Esophagus muscularis mucosa (tissue), 4 donors: ENCODE data around the gene TMEM132C. TPM values are rescaled to one million over a fixed set of nuclear protein-coding genes. Genes with fewer than 3 reads are reported as not detected.

Source experiments
- DNase-seq: peaks from one replicate; pipeline ENCODE4 v3.0.0-alpha.2; 2017; ENCODE audit errors: extremely low spot score
- H3K27ac ChIP-seq, 4 donors: fragments of 200-600 bp; sonication (generic); replicated peaks in 1 of 4; 1 replicate in 3 of 4; 2 replicates in 1 of 4; pipeline ENCODE4 v1.5.1; 2016 to 2019; ENCODE audit warnings: mild to moderate bottlenecking in 1 of 4
- H3K27me3 ChIP-seq, 4 donors: fragments of 200-600 bp; sonication (generic); one replicate each; pipeline versions ENCODE4 v1.5.1 to v1.6.0; 2016 to 2019
- H3K36me3 ChIP-seq, 4 donors: fragments of 200-600 bp; sonication (generic); one replicate each; pipeline ENCODE4 v1.5.1; 2016 to 2019
- H3K4me1 ChIP-seq, 4 donors: fragments of 200-600 bp; sonication (generic); one replicate each; pipeline ENCODE4 v1.5.1; 2016 to 2019
- H3K4me3 ChIP-seq, 4 donors: fragments of 200-600 bp; sonication (generic); 1 replicate in 2 of 4; 2 replicates in 2 of 4; pipeline ENCODE4 v1.5.1; 2016 to 2019; ENCODE audit warnings: mild to moderate bottlenecking in 4 of 4, moderate library complexity in 1 of 4
- H3K9me3 ChIP-seq, 4 donors: fragments of 200-600 bp; sonication (generic); 1 replicate in 3 of 4; 2 replicates in 1 of 4; pipeline ENCODE4 v1.5.1; 2016 to 2019
- EP300 ChIP-seq: sonication (generic); formaldehyde crosslinking; IDR thresholded peaks from one replicate; pipeline ENCODE4 v1.6.1; 2017; ENCODE audit warnings: antibody characterized with exemption
- POLR2A ChIP-seq: fragments of 450-650 bp; IDR thresholded peaks from one replicate; pipeline ENCODE4 v1.6.1; 2017; ENCODE audit warnings: antibody characterized with exemption, moderate library complexity, mild to moderate bottlenecking, low read depth
- POLR2AphosphoS5 ChIP-seq, 2 donors: sonication (generic); formaldehyde crosslinking; IDR thresholded peaks; one replicate each; pipeline ENCODE4 v1.6.1; 2017; ENCODE audit warnings: antibody characterized with exemption in 2 of 2
- WGBS: methylation state at CpG from one replicate; pipeline ENCODE4 v1.1.5; 2018; 5-methylcytosine and 5-hydroxymethylcytosine counted together
- intact Hi-C: fragments of 100-400 bp; cut with DNase I; formaldehyde crosslinking; loops from one replicate; pipeline ENCODE4 v1.15.1; 2023
- total RNA-seq, 4 donors: library from RNA; depleted of rRNA; stranded (reverse); fragments of >200 nt; gene quantifications; one replicate each; pipeline versions ENCODE4 v1.1.0 to v1.2.1, GENCODE V29; 2016
- TF ChIP-seq, protein P1 (sequence below), 3 experiments: fragments of 200-600 bp in 2 of 3; fragments of 450-650 bp in 1 of 3; sonication (generic) in 2 of 3; IDR thresholded peaks; one replicate each; pipeline ENCODE4 v1.5.1; 2017 to 2019; ENCODE audit warnings: antibody characterized with exemption in 3 of 3, mild to moderate bottlenecking in 2 of 3, moderate library complexity in 1 of 3

The TMEM132C gene
- total RNA-seq, 4 donors from 2014 or later = 2.9 to 3.8 (median 3.5) TPM

DNA sequence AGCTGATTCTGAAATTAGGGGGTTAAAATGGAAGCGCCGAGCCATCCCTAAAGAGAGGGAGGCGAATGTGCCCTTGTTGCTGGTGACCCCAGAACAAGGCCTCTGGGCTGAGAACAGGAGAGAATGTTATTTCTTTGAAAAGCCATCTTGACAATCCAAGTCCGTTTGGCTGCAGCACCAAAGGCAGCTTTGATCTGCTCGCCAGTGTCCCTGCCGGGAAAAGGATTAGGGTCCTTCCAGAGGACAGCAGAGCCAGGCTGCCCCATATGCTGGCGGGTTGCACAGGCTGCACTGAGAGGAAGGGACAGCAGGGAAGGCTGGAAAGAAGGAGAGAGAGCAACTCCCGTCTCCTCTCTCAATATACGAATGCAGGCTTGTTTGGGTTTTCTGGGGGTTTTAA is 141.7 kb downstream of the TMEM132C start:
- Histone ChIP-seq H3K27ac (no peak overlapping the region), H3K36me3 (no peaks in the 10 kb centered on the region), H3K4me3 (no peak overlapping the region), H3K4me1 (no peaks in the 10 kb centered on the region), H3K27me3 (peaks cover 0 to 13% (median 0%) of the 10 kb centered on the region in 4 donors), H3K9me3 (no peaks in the 10 kb centered on the region)
- WGBS = 56% methylated on average over 9 of the region's 9 CpGs
- intact Hi-C loops = no loop called here
- TF ChIP-seq EP300 (no peak), POLR2A (no peak), POLR2AphosphoS5 (IDR thresholded peaks at IDR 0.05) (no peak)
- TF ChIP-seq, protein P1, sequence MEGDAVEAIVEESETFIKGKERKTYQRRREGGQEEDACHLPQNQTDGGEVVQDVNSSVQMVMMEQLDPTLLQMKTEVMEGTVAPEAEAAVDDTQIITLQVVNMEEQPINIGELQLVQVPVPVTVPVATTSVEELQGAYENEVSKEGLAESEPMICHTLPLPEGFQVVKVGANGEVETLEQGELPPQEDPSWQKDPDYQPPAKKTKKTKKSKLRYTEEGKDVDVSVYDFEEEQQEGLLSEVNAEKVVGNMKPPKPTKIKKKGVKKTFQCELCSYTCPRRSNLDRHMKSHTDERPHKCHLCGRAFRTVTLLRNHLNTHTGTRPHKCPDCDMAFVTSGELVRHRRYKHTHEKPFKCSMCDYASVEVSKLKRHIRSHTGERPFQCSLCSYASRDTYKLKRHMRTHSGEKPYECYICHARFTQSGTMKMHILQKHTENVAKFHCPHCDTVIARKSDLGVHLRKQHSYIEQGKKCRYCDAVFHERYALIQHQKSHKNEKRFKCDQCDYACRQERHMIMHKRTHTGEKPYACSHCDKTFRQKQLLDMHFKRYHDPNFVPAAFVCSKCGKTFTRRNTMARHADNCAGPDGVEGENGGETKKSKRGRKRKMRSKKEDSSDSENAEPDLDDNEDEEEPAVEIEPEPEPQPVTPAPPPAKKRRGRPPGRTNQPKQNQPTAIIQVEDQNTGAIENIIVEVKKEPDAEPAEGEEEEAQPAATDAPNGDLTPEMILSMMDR (IDR thresholded peaks at IDR 0.05) = no peak
- no peak for DNase-seq

DNA sequence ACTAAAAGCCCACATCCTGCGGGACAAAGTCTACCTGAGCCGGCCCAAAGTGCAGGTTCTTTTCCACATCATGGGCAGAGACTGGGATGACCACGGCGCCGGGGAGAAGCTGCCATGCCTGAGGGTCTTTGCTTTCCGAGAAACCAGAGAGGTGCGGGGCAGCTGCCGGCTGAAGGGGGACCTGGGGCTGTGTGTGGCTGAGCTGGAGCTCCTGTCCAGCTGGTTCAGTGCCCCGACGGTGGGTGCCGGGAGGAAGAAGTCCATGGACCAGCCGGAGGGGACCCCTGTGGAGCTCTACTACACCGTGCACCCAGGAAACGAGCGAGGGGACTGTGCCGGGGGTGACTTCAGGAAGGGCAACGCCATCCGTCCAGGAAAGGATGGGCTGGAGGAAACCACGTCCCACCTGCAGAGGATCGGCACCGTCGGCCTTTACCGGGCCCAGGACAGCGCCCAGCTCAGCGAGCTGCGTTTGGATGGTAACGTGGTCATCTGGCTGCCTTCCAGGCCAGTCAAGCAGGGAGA is 148.1 kb downstream of the TMEM132C start:
- Histone ChIP-seq H3K4me3 (no peak overlapping the region), H3K36me3 (no peaks in the 10 kb centered on the region), H3K4me1 (no peaks in the 10 kb centered on the region), H3K27ac (no peak overlapping the region), H3K9me3 (no peaks in the 10 kb centered on the region), H3K27me3 (no peaks in the 10 kb centered on the region)
- WGBS = 80% methylated on average over 12 of the region's 27 CpGs
- intact Hi-C loops = no loop called here
- no peak for DNase-seq
- TF ChIP-seq POLR2AphosphoS5 (IDR thresholded peaks at IDR 0.05) = no peak
- TF ChIP-seq, protein P1 (IDR thresholded peaks at IDR 0.05) = no peak

DNA sequence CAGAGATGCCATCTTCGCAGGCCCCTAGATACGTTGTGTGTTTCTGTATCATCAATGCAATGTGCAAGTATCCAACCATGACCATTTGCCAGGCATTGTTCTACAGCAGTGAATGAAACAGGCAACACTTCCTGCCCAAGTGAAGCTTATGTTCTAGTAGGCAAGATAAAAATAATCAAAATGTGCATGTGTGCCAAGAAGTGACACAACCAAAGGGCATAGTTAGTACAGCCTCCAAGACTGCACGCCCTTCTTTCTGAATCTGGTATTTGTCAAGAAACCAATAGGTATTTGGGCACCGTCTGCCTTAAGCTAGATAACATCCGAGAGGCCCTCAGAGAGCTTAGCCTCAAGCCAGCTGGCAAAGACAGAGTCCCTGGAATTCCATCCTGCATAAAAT is 152.0 kb downstream of the TMEM132C start:
- DNase-seq = no peak

DNA sequence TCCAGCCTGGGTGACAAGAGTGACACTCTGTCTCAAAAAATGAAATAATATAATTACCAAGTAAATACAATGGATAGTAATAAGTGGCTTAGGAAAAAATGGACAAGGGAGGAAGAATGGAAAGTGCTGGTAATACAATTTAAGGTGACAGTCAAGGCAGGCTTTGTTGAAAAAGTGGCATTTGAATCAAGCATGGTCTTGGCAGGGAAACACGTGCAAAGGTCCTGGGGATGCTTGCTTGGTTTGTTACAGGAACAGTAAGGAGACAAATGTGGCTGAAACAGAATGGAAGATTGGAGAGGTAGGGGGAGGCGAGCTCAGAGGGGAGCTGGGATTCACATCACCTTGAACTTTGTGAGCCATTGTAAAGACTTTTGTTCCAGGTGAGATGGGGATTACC is 153.2 kb downstream of the TMEM132C start:
- Histone ChIP-seq H3K4me3 (no peak overlapping the region), H3K4me1 (no peaks in the 10 kb centered on the region), H3K9me3 (no peaks in the 10 kb centered on the region), H3K36me3 (no peaks in the 10 kb centered on the region), H3K27ac (no peak overlapping the region), H3K27me3 (no peaks in the 10 kb centered on the region)
- no peak for DNase-seq
- TF ChIP-seq EP300 = no peak
- no peak for TF ChIP-seq POLR2AphosphoS5 (IDR thresholded peaks at IDR 0.05)
- no peak for TF ChIP-seq POLR2A
- TF ChIP-seq, protein P1 (IDR thresholded peaks at IDR 0.05) = no peak
- 80% methylated on average over 2 of the region's 2 CpGs for WGBS
- intact Hi-C loops = no loop called here

More for the DNA sequence above, 152.0 kb downstream of the TMEM132C start:
- WGBS = 69% methylated on average over 5 of the region's 5 CpGs
- Histone ChIP-seq H3K27ac (no peak overlapping the region), H3K9me3 (no peaks in the 10 kb centered on the region), H3K4me1 (no peaks in the 10 kb centered on the region), H3K4me3 (no peak overlapping the region), H3K36me3 (no peaks in the 10 kb centered on the region), H3K27me3 (no peaks in the 10 kb centered on the region)
- TF ChIP-seq EP300 = no peak
- TF ChIP-seq POLR2AphosphoS5 (IDR thresholded peaks at IDR 0.05) = no peak
- TF ChIP-seq, protein P1 (IDR thresholded peaks at IDR 0.05) = no peak
- no peak for TF ChIP-seq POLR2A
- intact Hi-C loops = no loop called here

DNA sequence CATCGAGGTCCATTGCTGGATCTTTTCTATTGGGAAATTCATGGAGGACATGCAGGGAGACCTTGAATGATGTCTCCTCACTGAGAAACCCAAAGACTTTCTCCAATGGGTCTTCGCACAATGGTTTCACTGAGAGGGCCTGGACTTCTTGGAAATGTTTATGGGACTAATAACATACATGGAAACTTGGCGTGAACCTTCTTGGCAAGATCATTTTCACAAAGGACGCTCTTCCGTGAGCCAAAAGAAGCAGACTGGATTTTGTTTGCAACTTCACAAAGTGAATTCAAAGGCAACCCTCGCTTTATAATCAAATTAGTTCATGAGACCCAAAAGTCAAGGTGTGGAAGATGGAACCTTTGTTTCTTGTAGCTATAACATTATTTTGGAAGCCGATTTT is 154.4 kb downstream of the TMEM132C start:
- H3K9me3 ChIP-seq = no peaks in the 10 kb centered on the region
- no peak overlapping the region for H3K27ac ChIP-seq
- 71% methylated on average over 7 of the region's 7 CpGs for WGBS
- peaks cover 0 to 6% (median 0%) of the 10 kb centered on the region in 4 donors for H3K27me3 ChIP-seq
- intact Hi-C loops = no loop called here
- no peaks in the 10 kb centered on the region for H3K4me1 ChIP-seq
- H3K4me3 ChIP-seq = no peak overlapping the region
- no peak for TF ChIP-seq POLR2A
- TF ChIP-seq, protein P1 (IDR thresholded peaks at IDR 0.05) = no peak
- no peak for TF ChIP-seq EP300
- no peak for TF ChIP-seq POLR2AphosphoS5 (IDR thresholded peaks at IDR 0.05)
- H3K36me3 ChIP-seq = no peaks in the 10 kb centered on the region
- no peak for DNase-seq
